H1 (cell line): Measurements from ENCODE around the gene TMEM182.

Source experiments
- ASH2L ChIP-seq: fragments of 200-600, 300-600 bp; sonication (generic); IDR thresholded peaks from one replicate; pipeline ENCODE4 v1.7.1; 2017; ENCODE audit warnings: low read length
- ATF2 ChIP-seq: IDR thresholded peaks from 2 replicates; pipeline ENCODE4 v1.6.1; 2012; ENCODE audit warnings: low read length, inconsistent platforms
- ATF3 ChIP-seq: IDR thresholded peaks from 2 replicates; pipeline ENCODE4 v1.6.1; 2011; ENCODE audit warnings: low read depth, mild to moderate bottlenecking, low read length; ENCODE audit not compliant: insufficient read depth
- CBX8 ChIP-seq: fragments of 300-800, 300-1000 bp; sonication (generic); IDR thresholded peaks from 2 replicates; pipeline ENCODE4 v1.7.1; 2016; ENCODE audit warnings: low read depth, low read length, borderline replicate concordance
- CTCF ChIP-seq, 3 experiments: IDR thresholded peaks; 1 replicate in 2 of 3; 2 replicates in 1 of 3; pipeline versions ENCODE4 v1.5.1 to v1.6.1; 2011; ENCODE audit warnings: low read length in 3 of 3, mild to moderate bottlenecking in 3 of 3, inconsistent platforms in 2 of 3, low read depth in 1 of 3, moderate library complexity in 1 of 3; ENCODE audit not compliant: insufficient read depth in 1 of 3; ENCODE audit errors: control extremely low read depth in 1 of 3
- POLR2A ChIP-seq, 2 experiments: IDR thresholded peaks; 1 replicate in 1 of 2; 2 replicates in 1 of 2; pipeline ENCODE4 v1.6.1; 2011; ENCODE audit warnings: low read depth in 2 of 2, low read length in 2 of 2, mild to moderate bottlenecking in 2 of 2; ENCODE audit errors: control extremely low read depth in 1 of 2
- POLR2AphosphoS5 ChIP-seq: IDR thresholded peaks from 2 replicates; pipeline ENCODE4 v1.6.1; 2011; ENCODE audit warnings: low read depth, low read length
- RAD21 ChIP-seq, 2 experiments: IDR thresholded peaks in 1 of 2; conservative IDR thresholded peaks in 1 of 2; 2 replicates each; pipeline ENCODE4 v1.6.1; 2011; ENCODE audit warnings: low read depth in 2 of 2, low read length in 2 of 2, improper control_type of control experiment in 1 of 2, inconsistent platforms in 1 of 2, mild to moderate bottlenecking in 1 of 2, moderate library complexity in 1 of 2
- RFX5 ChIP-seq: IDR thresholded peaks from 2 replicates; pipeline ENCODE4 v1.6.1; 2011; ENCODE audit warnings: low read depth, low read length, improper control_type of control experiment, borderline replicate concordance
- SP1 ChIP-seq: IDR thresholded peaks from 2 replicates; pipeline ENCODE4 v1.6.1; 2011; ENCODE audit warnings: low read depth, low read length
- TAF7 ChIP-seq: optimal IDR thresholded peaks from 2 replicates; pipeline ENCODE3; 2011; ENCODE audit warnings: low read depth, mild to moderate bottlenecking, inconsistent platforms, low read length, moderate library complexity, borderline replicate concordance

GRCh38 chr2:102801858-102802699 is 40.2 kb downstream of the TMEM182 start:
- TF ChIP-seq RFX5 (no peak), SP1 (no peak), ATF3 (no peak), POLR2A (IDR thresholded peaks at IDR 0.05; ENCODE audit: control extremely low read depth in 1 of 2, low read depth in 2 of 2, low read length in 2 of 2) (no peak), CTCF (IDR thresholded peaks at IDR 0.05; ENCODE audit: control extremely low read depth in 1 of 3, insufficient read depth in 1 of 3, low read depth in 1 of 3, low read length in 3 of 3) (no peak), POLR2AphosphoS5 (no peak), ATF2 (no peak), CBX8 (no peak), RAD21 (IDR thresholded peaks at IDR 0.05 in 1 of 2, conservative IDR thresholded peaks at IDR 0.05 in 1 of 2; ENCODE audit: low read depth in 2 of 2, low read length in 2 of 2) (no peak), ASH2L (no peak), TAF7 (no peak)
